ENCODE measurements around the gene KATNB1.

The KATNB1 gene

GRCh38 chr16:57766714-57767348, 31.3 kb downstream of the KATNB1 start:
- no peak for ATAC-seq
- no peak for TF ChIP-seq ISL1 (CRISPR knock-in tag; IDR thresholded peaks at IDR 0.05)
- no peak for TF ChIP-seq ZC3H10 (CRISPR knock-in tag; IDR thresholded peaks at IDR 0.05)
- TF ChIP-seq, protein P1, sequence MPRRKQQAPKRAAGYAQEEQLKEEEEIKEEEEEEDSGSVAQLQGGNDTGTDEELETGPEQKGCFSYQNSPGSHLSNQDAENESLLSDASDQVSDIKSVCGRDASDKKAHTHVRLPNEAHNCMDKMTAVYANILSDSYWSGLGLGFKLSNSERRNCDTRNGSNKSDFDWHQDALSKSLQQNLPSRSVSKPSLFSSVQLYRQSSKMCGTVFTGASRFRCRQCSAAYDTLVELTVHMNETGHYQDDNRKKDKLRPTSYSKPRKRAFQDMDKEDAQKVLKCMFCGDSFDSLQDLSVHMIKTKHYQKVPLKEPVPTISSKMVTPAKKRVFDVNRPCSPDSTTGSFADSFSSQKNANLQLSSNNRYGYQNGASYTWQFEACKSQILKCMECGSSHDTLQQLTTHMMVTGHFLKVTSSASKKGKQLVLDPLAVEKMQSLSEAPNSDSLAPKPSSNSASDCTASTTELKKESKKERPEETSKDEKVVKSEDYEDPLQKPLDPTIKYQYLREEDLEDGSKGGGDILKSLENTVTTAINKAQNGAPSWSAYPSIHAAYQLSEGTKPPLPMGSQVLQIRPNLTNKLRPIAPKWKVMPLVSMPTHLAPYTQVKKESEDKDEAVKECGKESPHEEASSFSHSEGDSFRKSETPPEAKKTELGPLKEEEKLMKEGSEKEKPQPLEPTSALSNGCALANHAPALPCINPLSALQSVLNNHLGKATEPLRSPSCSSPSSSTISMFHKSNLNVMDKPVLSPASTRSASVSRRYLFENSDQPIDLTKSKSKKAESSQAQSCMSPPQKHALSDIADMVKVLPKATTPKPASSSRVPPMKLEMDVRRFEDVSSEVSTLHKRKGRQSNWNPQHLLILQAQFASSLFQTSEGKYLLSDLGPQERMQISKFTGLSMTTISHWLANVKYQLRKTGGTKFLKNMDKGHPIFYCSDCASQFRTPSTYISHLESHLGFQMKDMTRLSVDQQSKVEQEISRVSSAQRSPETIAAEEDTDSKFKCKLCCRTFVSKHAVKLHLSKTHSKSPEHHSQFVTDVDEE (CRISPR knock-in tag; IDR thresholded peaks at IDR 0.05) = no peak
- TF ChIP-seq ZNF565 (CRISPR knock-in tag; conservative IDR thresholded peaks at IDR 0.05; ENCODE audit: low read depth) = no peak
- no peak for TF ChIP-seq ARNTL (CRISPR knock-in tag; IDR thresholded peaks at IDR 0.05; ENCODE audit: borderline replicate concordance, low read depth)
- no peak for TF ChIP-seq CREB5 (CRISPR knock-in tag; IDR thresholded peaks at IDR 0.05; ENCODE audit: low read depth)
- TF ChIP-seq BACH2 (CRISPR knock-in tag; IDR thresholded peaks at IDR 0.05; ENCODE audit: borderline replicate concordance) = no peak
- TF ChIP-seq ZFP30 (CRISPR knock-in tag; IDR thresholded peaks at IDR 0.05) = no peak

DNA sequence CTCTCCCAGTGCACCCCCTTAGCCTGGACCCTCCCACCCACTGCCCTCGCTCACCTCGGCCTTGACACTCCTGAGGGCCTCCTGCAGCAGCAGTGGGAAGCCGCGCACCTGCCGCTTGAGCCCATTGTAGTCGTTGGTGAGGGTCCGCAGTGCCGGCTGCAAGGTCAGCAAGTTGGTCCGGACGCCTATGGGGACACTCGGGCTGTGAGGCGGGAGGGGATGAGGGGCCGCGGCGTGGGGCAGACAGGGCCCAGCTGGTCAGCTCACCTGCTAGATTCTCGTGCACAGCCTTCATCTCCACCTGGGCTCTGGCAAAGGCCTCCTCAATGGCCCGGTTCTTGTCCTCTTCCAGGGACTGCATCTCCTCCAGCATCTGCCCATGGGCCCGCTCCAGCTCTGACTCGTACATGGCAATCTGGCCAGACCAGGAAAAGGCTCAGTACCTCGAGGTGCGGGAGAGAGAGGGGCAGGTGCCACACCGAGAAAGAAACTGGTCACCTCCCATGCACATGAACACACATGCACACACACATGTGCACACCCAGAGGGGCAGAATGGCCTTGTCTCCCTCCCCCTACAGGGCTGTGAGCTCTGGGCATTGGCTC, 34.1 kb downstream of the KATNB1 start:
- no peak for ATAC-seq
- TF ChIP-seq TCF4 (CRISPR knock-in tag; IDR thresholded peaks at IDR 0.05; ENCODE audit: borderline replicate concordance) (no peak), OSR1 (CRISPR knock-in tag; IDR thresholded peaks at IDR 0.05) (no peak), BACH2 (CRISPR knock-in tag; IDR thresholded peaks at IDR 0.05; ENCODE audit: borderline replicate concordance) (no peak), CREB5 (CRISPR knock-in tag; IDR thresholded peaks at IDR 0.05; ENCODE audit: low read depth) (no peak), SNAI2 (CRISPR knock-in tag; IDR thresholded peaks at IDR 0.05) (no peak), ZFP3 (CRISPR knock-in tag; IDR thresholded peaks at IDR 0.05) (no peak), ZNF565 (CRISPR knock-in tag; conservative IDR thresholded peaks at IDR 0.05; ENCODE audit: low read depth) (no peak), ESRRG (CRISPR knock-in tag; IDR thresholded peaks at IDR 0.05) (no peak), POU6F1 (CRISPR knock-in tag; IDR thresholded peaks at IDR 0.05; ENCODE audit: borderline replicate concordance, low read depth) (no peak), ZFP30 (CRISPR knock-in tag; IDR thresholded peaks at IDR 0.05) (no peak), ISL1 (CRISPR knock-in tag; IDR thresholded peaks at IDR 0.05) (no peak), TOX (CRISPR knock-in tag; IDR thresholded peaks at IDR 0.05; ENCODE audit: borderline replicate concordance) (no peak), GLIS3 (CRISPR knock-in tag; IDR thresholded peaks at IDR 0.05) (no peak), ZC3H10 (CRISPR knock-in tag; IDR thresholded peaks at IDR 0.05) (no peak), RARB (CRISPR knock-in tag; IDR thresholded peaks at IDR 0.05) (no peak), ARNTL (CRISPR knock-in tag; IDR thresholded peaks at IDR 0.05; ENCODE audit: borderline replicate concordance, low read depth) (no peak)
- TF ChIP-seq, protein P1 (CRISPR knock-in tag; IDR thresholded peaks at IDR 0.05) = no peak
- TF ChIP-seq, protein P2, sequence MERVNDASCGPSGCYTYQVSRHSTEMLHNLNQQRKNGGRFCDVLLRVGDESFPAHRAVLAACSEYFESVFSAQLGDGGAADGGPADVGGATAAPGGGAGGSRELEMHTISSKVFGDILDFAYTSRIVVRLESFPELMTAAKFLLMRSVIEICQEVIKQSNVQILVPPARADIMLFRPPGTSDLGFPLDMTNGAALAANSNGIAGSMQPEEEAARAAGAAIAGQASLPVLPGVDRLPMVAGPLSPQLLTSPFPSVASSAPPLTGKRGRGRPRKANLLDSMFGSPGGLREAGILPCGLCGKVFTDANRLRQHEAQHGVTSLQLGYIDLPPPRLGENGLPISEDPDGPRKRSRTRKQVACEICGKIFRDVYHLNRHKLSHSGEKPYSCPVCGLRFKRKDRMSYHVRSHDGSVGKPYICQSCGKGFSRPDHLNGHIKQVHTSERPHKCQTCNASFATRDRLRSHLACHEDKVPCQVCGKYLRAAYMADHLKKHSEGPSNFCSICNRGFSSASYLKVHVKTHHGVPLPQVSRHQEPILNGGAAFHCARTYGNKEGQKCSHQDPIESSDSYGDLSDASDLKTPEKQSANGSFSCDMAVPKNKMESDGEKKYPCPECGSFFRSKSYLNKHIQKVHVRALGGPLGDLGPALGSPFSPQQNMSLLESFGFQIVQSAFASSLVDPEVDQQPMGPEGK (CRISPR knock-in tag; IDR thresholded peaks at IDR 0.05; ENCODE audit: borderline replicate concordance) = no peak
- TF ChIP-seq, protein P3, sequence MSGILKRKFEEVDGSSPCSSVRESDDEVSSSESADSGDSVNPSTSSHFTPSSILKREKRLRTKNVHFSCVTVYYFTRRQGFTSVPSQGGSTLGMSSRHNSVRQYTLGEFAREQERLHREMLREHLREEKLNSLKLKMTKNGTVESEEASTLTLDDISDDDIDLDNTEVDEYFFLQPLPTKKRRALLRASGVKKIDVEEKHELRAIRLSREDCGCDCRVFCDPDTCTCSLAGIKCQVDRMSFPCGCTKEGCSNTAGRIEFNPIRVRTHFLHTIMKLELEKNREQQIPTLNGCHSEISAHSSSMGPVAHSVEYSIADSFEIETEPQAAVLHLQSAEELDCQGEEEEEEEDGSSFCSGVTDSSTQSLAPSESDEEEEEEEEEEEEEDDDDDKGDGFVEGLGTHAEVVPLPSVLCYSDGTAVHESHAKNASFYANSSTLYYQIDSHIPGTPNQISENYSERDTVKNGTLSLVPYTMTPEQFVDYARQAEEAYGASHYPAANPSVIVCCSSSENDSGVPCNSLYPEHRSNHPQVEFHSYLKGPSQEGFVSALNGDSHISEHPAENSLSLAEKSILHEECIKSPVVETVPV (CRISPR knock-in tag; IDR thresholded peaks at IDR 0.05) = no peak
